Measurements from ENCODE around the gene OASL.

GRCh38 chr12:120983759-120984158, 55.3 kb downstream of the OASL start:
- TF ChIP-seq CTCF (IDR thresholded peaks at IDR 0.05; ENCODE audit: poor library complexity, severe bottlenecking) (no peak), POLR2AphosphoS5 (IDR thresholded peaks at IDR 0.05) (no peak), EZH2 (IDR thresholded peaks at IDR 0.05; ENCODE audit: borderline replicate concordance, insufficient read depth, low read length, poor library complexity, severe bottlenecking) (no peak), REST (IDR thresholded peaks at IDR 0.05; ENCODE audit: borderline replicate concordance) (no peak), EP300 (conservative IDR thresholded peaks at IDR 0.05; ENCODE audit: poor library complexity, severe bottlenecking) (no peak), RAD21 (conservative IDR thresholded peaks at IDR 0.05) (no peak), SMC3 (conservative IDR thresholded peaks at IDR 0.05; ENCODE audit: poor library complexity) (no peak), MXI1 (conservative IDR thresholded peaks at IDR 0.05; ENCODE audit: poor library complexity, severe bottlenecking) (no peak), TAF1 (IDR thresholded peaks at IDR 0.05; ENCODE audit: low read depth) (no peak)
